GM19467 (cell line): ENCODE results near the gene GNPDA1.

Source experiments
- ATAC-seq: cut with Tn5 transposase; IDR thresholded peaks from one replicate; pipeline ENCODE4 v1.9.1; 2021; ENCODE audit warnings: mild to moderate bottlenecking, moderate library complexity; ENCODE audit not compliant: unreplicated experiment

GNPDA1 gene

GRCh38 chr5:141958113-141958512 lies 54.7 kb downstream of the GNPDA1 start, which contains the start of gene PCDH12:
Gene PCDH12 (minus strand): TSS chr5:141958202. CDS start chr5:141957851, 351 bp downstream.
- ATAC-seq: no peak

GRCh38 chr5:141957367-141957996 lies 55.3 kb downstream of the GNPDA1 start:
- ATAC-seq: no peak

GRCh38 chr5:141954194-141954593 lies 58.6 kb downstream of the GNPDA1 start:
- ATAC-seq: no peak

GRCh38 chr5:141952020-141952419 lies 60.8 kb downstream of the GNPDA1 start:
- ATAC-seq: no peak

GRCh38 chr5:141951332-141951781 lies 61.5 kb downstream of the GNPDA1 start:
- ATAC-seq: peak; percentile 73
